GM13977 (cell line): ENCODE measurements around the gene TNPO2.

Source experiments
- DNase-seq: peaks from one replicate; pipeline ENCODE4 v3.0.0; 2012; ENCODE audit warnings: low spot score
- CTCF ChIP-seq: IDR thresholded peaks from 2 replicates; pipeline ENCODE4 v1.5.1; 2012; ENCODE audit warnings: mild to moderate bottlenecking, control low read depth; ENCODE audit not compliant: insufficient read depth; ENCODE audit errors: extremely low read depth, missing control alignments
- in situ Hi-C: fragments of 300-500 bp; cut with MboI; formaldehyde crosslinking; loops from one replicate; pipeline ENCODE4 v1.12.0; 2022; ENCODE audit warnings: low sequenced_read_pairs, low pct_unique_long_range_greater_than_20kb, mixed read lengths, inconsistent platforms; ENCODE audit not compliant: unreplicated experiment

TNPO2 gene

GRCh38 chr19:12708641-12709040, 15.1 kb downstream of the TNPO2 start:
- in situ Hi-C loops: no loop called here
- no peak for TF ChIP-seq CTCF
- no peak for DNase-seq

- TF ChIP-seq CTCF: no peak
- DNase-seq: no peak
- in situ Hi-C loops: no loop called here
Observed at GRCh38 chr19:12706332-12706718, 17.4 kb downstream of the TNPO2 start.

GRCh38 chr19:12705654-12706331, 17.9 kb downstream of the TNPO2 start:
- DNase-seq: no peak
- TF ChIP-seq CTCF: no peak
- in situ Hi-C loops: no loop called here

GRCh38 chr19:12705169-12705568, 18.6 kb downstream of the TNPO2 start:
- DNase-seq: no peak
- TF ChIP-seq CTCF: no peak
- in situ Hi-C loops: no loop called here

GRCh38 chr19:12703046-12703445, 20.7 kb downstream of the TNPO2 start:
- in situ Hi-C loops: no loop called here
- TF ChIP-seq CTCF: no peak
- peak; percentile 68 for DNase-seq

- DNase-seq: no peak
- in situ Hi-C loops: no loop called here
- TF ChIP-seq CTCF: no peak
Observed at GRCh38 chr19:12701596-12702282, 22.0 kb downstream of the TNPO2 start.
